ENCODE measurements around the gene MAST3.

MAST3 gene

DNA sequence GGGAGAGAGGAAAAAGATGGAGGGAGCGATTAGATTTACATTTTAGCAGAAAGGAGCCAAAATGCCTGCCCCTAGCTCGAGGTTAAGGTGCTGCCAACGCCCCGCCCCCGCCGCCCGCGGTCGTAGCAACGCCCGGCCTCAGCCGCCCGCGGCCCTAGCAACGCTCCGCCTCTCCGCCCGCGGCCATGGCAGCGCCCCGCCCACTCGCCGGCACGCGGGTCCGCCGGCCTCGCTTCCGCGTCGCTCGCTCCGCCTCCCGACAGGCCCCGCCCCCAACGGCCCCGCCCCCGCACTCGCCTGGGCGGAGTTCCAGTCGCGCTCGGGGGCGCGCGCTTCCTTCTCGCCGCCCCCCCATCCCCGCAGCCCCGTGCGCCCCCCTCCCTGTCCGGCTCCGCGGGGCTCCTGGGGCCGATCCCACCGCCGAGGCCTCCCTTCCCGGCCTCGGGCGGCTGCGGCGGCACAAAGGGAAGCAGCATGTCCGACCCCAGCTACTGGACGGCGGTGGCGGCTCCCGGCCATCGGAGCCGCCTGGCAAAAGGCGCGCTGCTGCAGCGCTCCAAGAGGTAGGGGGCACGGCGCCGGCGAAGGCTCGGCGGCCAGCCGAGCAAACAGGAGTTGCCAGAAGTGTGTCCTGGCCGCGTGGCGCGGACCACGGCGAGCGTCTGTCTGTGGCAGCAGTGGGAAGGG lies 20.3 kb downstream of the MAST3 start (continued):
- TF ChIP-seq GLIS1 (tag by site-specific recombination; IDR thresholded peaks at IDR 0.05) (peak; percentile 61), ZNF274 (IDR thresholded peaks at IDR 0.05; ENCODE audit: low read length) (no peak), ZNF274 (tag by site-specific recombination; IDR thresholded peaks at IDR 0.05; ENCODE audit: borderline replicate concordance) (no peak), KLF9 (tag by site-specific recombination; IDR thresholded peaks at IDR 0.05; ENCODE audit: low read depth) (no peak), ZNF701 (tag by site-specific recombination; IDR thresholded peaks at IDR 0.05) (no peak), RBAK (tag by site-specific recombination; IDR thresholded peaks at IDR 0.05) (no peak), ZNF366 (tag by site-specific recombination; conservative IDR thresholded peaks at IDR 0.05) (no peak), SP3 (tag by site-specific recombination; IDR thresholded peaks at IDR 0.05) (no peak), ZNF391 (tag by site-specific recombination; IDR thresholded peaks at IDR 0.05; ENCODE audit: borderline replicate concordance, low read depth) (no peak), ZNF37A (tag by site-specific recombination; IDR thresholded peaks at IDR 0.05) (no peak), ZNF792 (tag by site-specific recombination; IDR thresholded peaks at IDR 0.05) (no peak), OVOL3 (tag by site-specific recombination; IDR thresholded peaks at IDR 0.05) (no peak), TRIM28 (IDR thresholded peaks at IDR 0.05; ENCODE audit: borderline replicate concordance, low read length) (no peak), ZNF335 (tag by site-specific recombination; conservative IDR thresholded peaks at IDR 0.05) (peak; percentile 42), ZSCAN16 (tag by site-specific recombination; IDR thresholded peaks at IDR 0.05) (no peak), ZNF324 (tag by site-specific recombination; IDR thresholded peaks at IDR 0.05) (no peak), ZBTB8A (tag by site-specific recombination; IDR thresholded peaks at IDR 0.05) (peak; percentile 63), ZNF19 (tag by site-specific recombination; IDR thresholded peaks at IDR 0.05; ENCODE audit: low read depth) (no peak), ZNF354C (tag by site-specific recombination; IDR thresholded peaks at IDR 0.05; ENCODE audit: borderline replicate concordance, low read depth) (no peak), KLF1 (tag by site-specific recombination; IDR thresholded peaks at IDR 0.05) (no peak), YY1 (tag by site-specific recombination; IDR thresholded peaks at IDR 0.05) (no peak), ZNF169 (tag by site-specific recombination; IDR thresholded peaks at IDR 0.05) (no peak), KLF8 (tag by site-specific recombination; IDR thresholded peaks at IDR 0.05) (0 out of 2 replicates have a peak, but pooled peaks have one; percentile 26), IKZF3 (tag by site-specific recombination; IDR thresholded peaks at IDR 0.05) (no peak), ZNF266 (tag by site-specific recombination; IDR thresholded peaks at IDR 0.05; ENCODE audit: low read depth) (no peak), ZNF626 (tag by site-specific recombination; IDR thresholded peaks at IDR 0.05) (no peak), MYNN (tag by site-specific recombination; IDR thresholded peaks at IDR 0.05; ENCODE audit: borderline replicate concordance) (no peak), ZNF423 (tag by site-specific recombination; IDR thresholded peaks at IDR 0.05) (no peak), ZNF239 (tag by site-specific recombination; IDR thresholded peaks at IDR 0.05) (no peak)
- TF ChIP-seq, protein P1, sequence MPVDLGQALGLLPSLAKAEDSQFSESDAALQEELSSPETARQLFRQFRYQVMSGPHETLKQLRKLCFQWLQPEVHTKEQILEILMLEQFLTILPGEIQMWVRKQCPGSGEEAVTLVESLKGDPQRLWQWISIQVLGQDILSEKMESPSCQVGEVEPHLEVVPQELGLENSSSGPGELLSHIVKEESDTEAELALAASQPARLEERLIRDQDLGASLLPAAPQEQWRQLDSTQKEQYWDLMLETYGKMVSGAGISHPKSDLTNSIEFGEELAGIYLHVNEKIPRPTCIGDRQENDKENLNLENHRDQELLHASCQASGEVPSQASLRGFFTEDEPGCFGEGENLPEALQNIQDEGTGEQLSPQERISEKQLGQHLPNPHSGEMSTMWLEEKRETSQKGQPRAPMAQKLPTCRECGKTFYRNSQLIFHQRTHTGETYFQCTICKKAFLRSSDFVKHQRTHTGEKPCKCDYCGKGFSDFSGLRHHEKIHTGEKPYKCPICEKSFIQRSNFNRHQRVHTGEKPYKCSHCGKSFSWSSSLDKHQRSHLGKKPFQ (tag by site-specific recombination; IDR thresholded peaks at IDR 0.05): no peak
- TF ChIP-seq, protein P2, sequence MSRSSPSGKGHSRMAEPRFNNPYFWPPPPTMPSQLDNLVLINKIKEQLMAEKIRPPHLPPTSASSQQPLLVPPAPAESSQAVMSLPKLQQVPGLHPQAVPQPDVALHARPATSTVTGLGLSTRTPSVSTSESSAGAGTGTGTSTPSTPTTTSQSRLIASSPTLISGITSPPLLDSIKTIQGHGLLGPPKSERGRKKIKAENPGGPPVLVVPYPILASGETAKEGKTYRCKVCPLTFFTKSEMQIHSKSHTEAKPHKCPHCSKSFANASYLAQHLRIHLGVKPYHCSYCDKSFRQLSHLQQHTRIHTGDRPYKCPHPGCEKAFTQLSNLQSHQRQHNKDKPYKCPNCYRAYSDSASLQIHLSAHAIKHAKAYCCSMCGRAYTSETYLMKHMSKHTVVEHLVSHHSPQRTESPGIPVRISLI (tag by site-specific recombination; IDR thresholded peaks at IDR 0.05): no peak
- TF ChIP-seq, protein P3, sequence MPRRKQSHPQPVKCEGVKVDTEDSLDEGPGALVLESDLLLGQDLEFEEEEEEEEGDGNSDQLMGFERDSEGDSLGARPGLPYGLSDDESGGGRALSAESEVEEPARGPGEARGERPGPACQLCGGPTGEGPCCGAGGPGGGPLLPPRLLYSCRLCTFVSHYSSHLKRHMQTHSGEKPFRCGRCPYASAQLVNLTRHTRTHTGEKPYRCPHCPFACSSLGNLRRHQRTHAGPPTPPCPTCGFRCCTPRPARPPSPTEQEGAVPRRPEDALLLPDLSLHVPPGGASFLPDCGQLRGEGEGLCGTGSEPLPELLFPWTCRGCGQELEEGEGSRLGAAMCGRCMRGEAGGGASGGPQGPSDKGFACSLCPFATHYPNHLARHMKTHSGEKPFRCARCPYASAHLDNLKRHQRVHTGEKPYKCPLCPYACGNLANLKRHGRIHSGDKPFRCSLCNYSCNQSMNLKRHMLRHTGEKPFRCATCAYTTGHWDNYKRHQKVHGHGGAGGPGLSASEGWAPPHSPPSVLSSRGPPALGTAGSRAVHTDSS (tag by site-specific recombination; IDR thresholded peaks at IDR 0.05): no peak
- TF ChIP-seq, protein P4, sequence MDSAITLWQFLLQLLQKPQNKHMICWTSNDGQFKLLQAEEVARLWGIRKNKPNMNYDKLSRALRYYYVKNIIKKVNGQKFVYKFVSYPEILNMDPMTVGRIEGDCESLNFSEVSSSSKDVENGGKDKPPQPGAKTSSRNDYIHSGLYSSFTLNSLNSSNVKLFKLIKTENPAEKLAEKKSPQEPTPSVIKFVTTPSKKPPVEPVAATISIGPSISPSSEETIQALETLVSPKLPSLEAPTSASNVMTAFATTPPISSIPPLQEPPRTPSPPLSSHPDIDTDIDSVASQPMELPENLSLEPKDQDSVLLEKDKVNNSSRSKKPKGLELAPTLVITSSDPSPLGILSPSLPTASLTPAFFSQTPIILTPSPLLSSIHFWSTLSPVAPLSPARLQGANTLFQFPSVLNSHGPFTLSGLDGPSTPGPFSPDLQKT (IDR thresholded peaks at IDR 0.05; ENCODE audit: borderline replicate concordance, low read depth, low read length): no peak
- TF ChIP-seq, protein P5, sequence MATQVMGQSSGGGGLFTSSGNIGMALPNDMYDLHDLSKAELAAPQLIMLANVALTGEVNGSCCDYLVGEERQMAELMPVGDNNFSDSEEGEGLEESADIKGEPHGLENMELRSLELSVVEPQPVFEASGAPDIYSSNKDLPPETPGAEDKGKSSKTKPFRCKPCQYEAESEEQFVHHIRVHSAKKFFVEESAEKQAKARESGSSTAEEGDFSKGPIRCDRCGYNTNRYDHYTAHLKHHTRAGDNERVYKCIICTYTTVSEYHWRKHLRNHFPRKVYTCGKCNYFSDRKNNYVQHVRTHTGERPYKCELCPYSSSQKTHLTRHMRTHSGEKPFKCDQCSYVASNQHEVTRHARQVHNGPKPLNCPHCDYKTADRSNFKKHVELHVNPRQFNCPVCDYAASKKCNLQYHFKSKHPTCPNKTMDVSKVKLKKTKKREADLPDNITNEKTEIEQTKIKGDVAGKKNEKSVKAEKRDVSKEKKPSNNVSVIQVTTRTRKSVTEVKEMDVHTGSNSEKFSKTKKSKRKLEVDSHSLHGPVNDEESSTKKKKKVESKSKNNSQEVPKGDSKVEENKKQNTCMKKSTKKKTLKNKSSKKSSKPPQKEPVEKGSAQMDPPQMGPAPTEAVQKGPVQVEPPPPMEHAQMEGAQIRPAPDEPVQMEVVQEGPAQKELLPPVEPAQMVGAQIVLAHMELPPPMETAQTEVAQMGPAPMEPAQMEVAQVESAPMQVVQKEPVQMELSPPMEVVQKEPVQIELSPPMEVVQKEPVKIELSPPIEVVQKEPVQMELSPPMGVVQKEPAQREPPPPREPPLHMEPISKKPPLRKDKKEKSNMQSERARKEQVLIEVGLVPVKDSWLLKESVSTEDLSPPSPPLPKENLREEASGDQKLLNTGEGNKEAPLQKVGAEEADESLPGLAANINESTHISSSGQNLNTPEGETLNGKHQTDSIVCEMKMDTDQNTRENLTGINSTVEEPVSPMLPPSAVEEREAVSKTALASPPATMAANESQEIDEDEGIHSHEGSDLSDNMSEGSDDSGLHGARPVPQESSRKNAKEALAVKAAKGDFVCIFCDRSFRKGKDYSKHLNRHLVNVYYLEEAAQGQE (tag by site-specific recombination; IDR thresholded peaks at IDR 0.05): no peak

All from HEK293 (cell line).